ENCODE results near the gene NEGR1. TPM values are rescaled to one million over a fixed set of nuclear protein-coding genes. Genes with fewer than 3 reads are reported as not detected.

Gene NEGR1
- total RNA-seq, 1 experiment from 2014 or later = 0.05 TPM

DNA sequence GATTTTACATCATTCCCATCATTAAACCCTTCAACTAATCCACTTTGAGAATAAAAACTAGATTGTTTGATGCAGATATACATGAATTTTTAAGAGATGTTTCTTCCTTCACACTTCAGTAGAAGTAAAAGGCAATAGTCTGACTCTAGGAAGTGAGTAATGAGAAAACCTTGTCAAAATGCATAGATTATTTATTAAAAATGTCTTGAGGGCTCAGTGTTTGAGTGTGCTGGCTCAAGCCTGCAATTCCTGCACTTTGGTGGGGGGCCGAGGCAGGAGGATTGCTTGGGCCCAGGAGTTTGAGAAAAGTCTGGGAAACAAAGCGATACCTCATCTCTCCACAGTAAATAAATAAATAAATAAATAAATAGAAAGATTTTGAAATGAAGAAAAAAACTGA is 177.1 kb downstream of the NEGR1 start (continued):
- TF ChIP-seq, protein P1, sequence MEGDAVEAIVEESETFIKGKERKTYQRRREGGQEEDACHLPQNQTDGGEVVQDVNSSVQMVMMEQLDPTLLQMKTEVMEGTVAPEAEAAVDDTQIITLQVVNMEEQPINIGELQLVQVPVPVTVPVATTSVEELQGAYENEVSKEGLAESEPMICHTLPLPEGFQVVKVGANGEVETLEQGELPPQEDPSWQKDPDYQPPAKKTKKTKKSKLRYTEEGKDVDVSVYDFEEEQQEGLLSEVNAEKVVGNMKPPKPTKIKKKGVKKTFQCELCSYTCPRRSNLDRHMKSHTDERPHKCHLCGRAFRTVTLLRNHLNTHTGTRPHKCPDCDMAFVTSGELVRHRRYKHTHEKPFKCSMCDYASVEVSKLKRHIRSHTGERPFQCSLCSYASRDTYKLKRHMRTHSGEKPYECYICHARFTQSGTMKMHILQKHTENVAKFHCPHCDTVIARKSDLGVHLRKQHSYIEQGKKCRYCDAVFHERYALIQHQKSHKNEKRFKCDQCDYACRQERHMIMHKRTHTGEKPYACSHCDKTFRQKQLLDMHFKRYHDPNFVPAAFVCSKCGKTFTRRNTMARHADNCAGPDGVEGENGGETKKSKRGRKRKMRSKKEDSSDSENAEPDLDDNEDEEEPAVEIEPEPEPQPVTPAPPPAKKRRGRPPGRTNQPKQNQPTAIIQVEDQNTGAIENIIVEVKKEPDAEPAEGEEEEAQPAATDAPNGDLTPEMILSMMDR (IDR thresholded peaks at IDR 0.05 in 2 of 3, conservative IDR thresholded peaks at IDR 0.05 in 1 of 3; ENCODE audit: borderline replicate concordance in 1 of 3, insufficient read depth in 1 of 3, low read depth in 2 of 3, low read length in 2 of 3) = no peak
- TF ChIP-seq EGR1 (IDR thresholded peaks at IDR 0.05; ENCODE audit: low read depth) (no peak), SP1 (IDR thresholded peaks at IDR 0.05; ENCODE audit: low read depth) (no peak), SRF (IDR thresholded peaks at IDR 0.05; ENCODE audit: low read depth) (no peak), YY1 (IDR thresholded peaks at IDR 0.05; ENCODE audit: extremely low read depth, insufficient replicate concordance, low read depth, low read length) (no peak)
- TF ChIP-seq, protein P2, sequence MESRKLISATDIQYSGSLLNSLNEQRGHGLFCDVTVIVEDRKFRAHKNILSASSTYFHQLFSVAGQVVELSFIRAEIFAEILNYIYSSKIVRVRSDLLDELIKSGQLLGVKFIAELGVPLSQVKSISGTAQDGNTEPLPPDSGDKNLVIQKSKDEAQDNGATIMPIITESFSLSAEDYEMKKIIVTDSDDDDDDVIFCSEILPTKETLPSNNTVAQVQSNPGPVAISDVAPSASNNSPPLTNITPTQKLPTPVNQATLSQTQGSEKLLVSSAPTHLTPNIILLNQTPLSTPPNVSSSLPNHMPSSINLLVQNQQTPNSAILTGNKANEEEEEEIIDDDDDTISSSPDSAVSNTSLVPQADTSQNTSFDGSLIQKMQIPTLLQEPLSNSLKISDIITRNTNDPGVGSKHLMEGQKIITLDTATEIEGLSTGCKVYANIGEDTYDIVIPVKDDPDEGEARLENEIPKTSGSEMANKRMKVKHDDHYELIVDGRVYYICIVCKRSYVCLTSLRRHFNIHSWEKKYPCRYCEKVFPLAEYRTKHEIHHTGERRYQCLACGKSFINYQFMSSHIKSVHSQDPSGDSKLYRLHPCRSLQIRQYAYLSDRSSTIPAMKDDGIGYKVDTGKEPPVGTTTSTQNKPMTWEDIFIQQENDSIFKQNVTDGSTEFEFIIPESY (IDR thresholded peaks at IDR 0.05; ENCODE audit: extremely low read depth, insufficient replicate concordance, low read length) = no peak

DNA sequence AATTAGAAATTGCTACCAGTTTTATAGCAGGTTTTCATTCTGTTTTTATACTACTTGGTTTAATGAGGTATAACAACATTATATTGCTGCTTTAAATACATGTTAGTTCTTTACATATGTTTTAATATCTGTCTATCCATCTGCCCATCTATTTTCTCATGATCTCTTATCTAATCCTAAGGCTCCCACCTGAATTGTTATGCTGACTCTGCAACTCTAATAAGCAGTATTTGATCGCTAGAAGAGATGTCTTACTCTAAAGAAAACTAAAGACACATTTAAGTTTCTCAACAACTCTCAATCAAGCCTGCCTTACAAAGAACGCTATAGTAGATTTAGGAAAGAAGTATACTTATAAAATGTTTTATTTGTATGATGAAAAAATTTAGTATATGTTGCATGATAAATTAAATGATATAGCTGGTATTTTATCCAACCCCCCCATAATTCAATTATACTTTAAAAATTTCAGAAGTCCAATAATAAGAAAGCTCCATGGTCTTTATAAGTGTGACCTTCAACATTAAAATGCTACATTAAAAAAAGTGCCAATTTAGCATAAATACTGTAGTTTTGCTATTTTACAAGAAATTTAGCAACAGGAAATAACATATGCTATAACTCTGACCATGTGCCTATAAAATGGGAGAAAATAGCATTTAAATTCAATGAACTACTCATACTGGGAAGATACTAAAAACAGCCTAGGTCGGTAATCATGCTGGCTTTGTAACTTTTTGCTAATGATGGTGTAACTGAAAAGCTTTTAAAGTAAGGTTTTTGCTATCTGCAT is 180.3 kb downstream of the NEGR1 start:
- CTCF ChIA-PET = no interaction called here
- no peak overlapping the region for H3K4me2 ChIP-seq (ENCODE audit: low read length)
- TF ChIP-seq, protein P1 (IDR thresholded peaks at IDR 0.05 in 2 of 3, conservative IDR thresholded peaks at IDR 0.05 in 1 of 3; ENCODE audit: borderline replicate concordance in 1 of 3, insufficient read depth in 1 of 3, low read depth in 2 of 3, low read length in 2 of 3) = no peak
- TF ChIP-seq POLR2AphosphoS5 (IDR thresholded peaks at IDR 0.05; ENCODE audit: low read depth, low read length) (no peak), YY1 (IDR thresholded peaks at IDR 0.05; ENCODE audit: extremely low read depth, insufficient replicate concordance, low read depth, low read length) (no peak)
- RAD21 ChIA-PET (ENCODE audit: low non-redundant PET in 1 of 2, low total read pairs in 2 of 2, uncharacterized antibody in 2 of 2, unreplicated experiment in 2 of 2) = no interaction called here
- no peaks in the 10 kb centered on the region for H3K9me2 ChIP-seq (ENCODE audit: insufficient read depth)
- no peaks in the 10 kb centered on the region for H4K20me1 ChIP-seq (ENCODE audit: insufficient read depth)
- BruUV-seq (replicated peaks) = no TSS peak
- no peak overlapping the region for H3K9ac ChIP-seq (ENCODE audit: low read length)
- no peaks in the 10 kb centered on the region for H3K79me2 ChIP-seq (ENCODE audit: insufficient read depth, low read length)
- H3K4me3 ChIP-seq (replicated peaks in 1 of 2; ENCODE audit: low read depth in 1 of 2, low read length in 2 of 2) = no peak overlapping the region
- H3K9me3 ChIP-seq (ENCODE audit: control insufficient read depth in 1 of 2, insufficient read depth in 1 of 2, low read depth in 1 of 2, low read length in 2 of 2) = peaks cover 0 to 15% of the 10 kb centered on the region in 2 experiments; a peak in 2 of 4 replicates
- DNase-seq (ENCODE audit: low read depth, low spot score) (no peak), ATAC-seq (no peak)
- H3K27ac ChIP-seq (ENCODE audit: low read depth, low read length) = no peak overlapping the region
- H3K27me3 ChIP-seq (ENCODE audit: insufficient read depth, low read length) = no peaks in the 10 kb centered on the region
- no peaks in the 10 kb centered on the region for H3K4me1 ChIP-seq (ENCODE audit: control insufficient read depth in 1 of 2, insufficient read depth in 2 of 2, low read length in 2 of 2)
- POLR2A ChIA-PET = no interaction called here
- no peaks in the 10 kb centered on the region for H3K36me3 ChIP-seq (ENCODE audit: control insufficient read depth in 1 of 2, insufficient read depth in 2 of 2, low read length in 2 of 2)
- no peak overlapping the region for H2AFZ ChIP-seq (ENCODE audit: low read depth, low read length, poor library complexity, severe bottlenecking)
- intact Hi-C loops (cut with micrococcal nuclease) = no loop called here
